Mammary epithelial cell (primary cell): ENCODE data around the gene LRPAP1.

Experiments
- CTCF ChIP-seq, 2 donors: IDR thresholded peaks in 1 of 2; conservative IDR thresholded peaks in 1 of 2; 2 replicates each; pipeline ENCODE4 v1.5.1; 2011 to 2012; ENCODE audit warnings: inconsistent platforms in 2 of 2, low read length in 2 of 2, mild to moderate bottlenecking in 2 of 2, control low read depth in 1 of 2, low read depth in 1 of 2; ENCODE audit not compliant: insufficient read depth in 1 of 2; ENCODE audit errors: extremely low read depth in 1 of 2
- EZH2 ChIP-seq: IDR thresholded peaks from 2 replicates; pipeline ENCODE4 v1.6.1; 2012; ENCODE audit warnings: low read length, inconsistent platforms, borderline replicate concordance

GRCh38 chr4:3531318-3531878, 824 bp downstream of the LRPAP1 start:
- no peak for TF ChIP-seq CTCF (conservative IDR thresholded peaks at IDR 0.05 in 1 of 2, IDR thresholded peaks at IDR 0.05 in 1 of 2; ENCODE audit: extremely low read depth in 1 of 2, insufficient read depth in 1 of 2, low read depth in 1 of 2, low read length in 2 of 2)
- no peak for TF ChIP-seq EZH2
